GM12874 (cell line): Measurements from ENCODE around the gene EEF1E1.

Source experiments
- CTCF ChIP-seq: IDR thresholded peaks from 2 replicates; pipeline ENCODE4 v1.5.1; 2011; ENCODE audit warnings: low read depth, mild to moderate bottlenecking, control low read depth, low read length, moderate library complexity; ENCODE audit not compliant: insufficient read depth

The EEF1E1 gene

GRCh38 chr6:8108759-8109539 is 6.6 kb upstream of the EEF1E1 start:
- TF ChIP-seq CTCF: no peak

GRCh38 chr6:8108031-8108660 is 5.8 kb upstream of the EEF1E1 start:
- TF ChIP-seq CTCF: no peak

GRCh38 chr6:8105791-8106190 is 3.4 kb upstream of the EEF1E1 start:
- no peak for TF ChIP-seq CTCF

GRCh38 chr6:8103726-8104125 is 1.4 kb upstream of the EEF1E1 start:
- no peak for TF ChIP-seq CTCF

GRCh38 chr6:8100159-8100854 is 2.0 kb downstream of the EEF1E1 start:
- no peak for TF ChIP-seq CTCF

GRCh38 chr6:8090650-8091049 is 11.7 kb downstream of the EEF1E1 start:
- no peak for TF ChIP-seq CTCF

- no peak for TF ChIP-seq CTCF
These were observed 13.5 kb downstream of the EEF1E1 start for GRCh38 chr6:8088886-8089285.
